Neural cell (in vitro differentiated cells): ENCODE measurements around the gene SLC29A4.

Source experiments
- CTCF ChIP-seq: fragments of 450-650 bp; IDR thresholded peaks from 2 replicates; pipeline ENCODE4 v1.5.1; 2014; ENCODE audit warnings: antibody characterized with exemption, mild to moderate bottlenecking, moderate library complexity; ENCODE audit not compliant: poor library complexity, severe bottlenecking
- EP300 ChIP-seq: fragments of 450-650 bp; conservative IDR thresholded peaks from 2 replicates; pipeline ENCODE4 v1.6.1; 2014; ENCODE audit warnings: antibody characterized with exemption, mild to moderate bottlenecking, moderate library complexity; ENCODE audit not compliant: poor library complexity, severe bottlenecking

DNA sequence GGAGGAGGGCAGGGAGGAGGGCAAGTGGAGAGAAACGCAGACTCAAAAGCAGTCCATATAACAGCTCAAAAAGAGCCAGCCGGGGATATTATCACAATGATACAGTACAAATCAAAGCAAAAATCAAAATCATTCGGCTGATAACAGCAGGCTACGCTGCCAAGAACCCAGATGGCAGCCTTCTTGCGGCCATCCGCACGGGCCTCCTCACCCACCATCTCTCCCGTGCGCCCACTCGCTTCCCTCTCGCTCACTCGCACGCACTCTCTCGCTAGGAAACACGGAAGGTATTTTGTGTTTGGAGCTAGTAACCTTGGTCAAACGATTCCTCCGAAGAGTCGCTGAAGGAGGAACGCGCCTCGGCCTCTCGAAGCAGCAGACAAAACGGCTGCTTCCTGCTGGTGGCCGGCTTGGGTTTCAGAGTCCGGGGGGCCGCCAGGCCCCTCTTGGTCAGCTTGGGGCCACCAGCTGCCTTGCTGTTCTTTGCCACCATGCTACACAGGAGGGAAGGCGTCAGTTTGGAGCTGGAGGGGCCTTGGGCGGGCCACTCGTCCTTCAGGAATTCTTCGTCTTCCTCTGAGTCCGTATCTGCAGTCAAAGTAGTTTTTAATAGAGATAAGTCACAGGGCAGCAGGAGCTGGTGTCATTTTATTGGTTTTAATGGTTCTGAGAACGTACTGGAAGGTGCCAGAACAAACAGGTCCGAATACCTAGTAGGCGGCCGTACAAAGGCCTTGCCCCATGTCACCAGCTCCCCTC, 68.9 kb downstream of the SLC29A4 start:
- TF ChIP-seq CTCF, result no peak
- no peak for TF ChIP-seq EP300
